Measurements from ENCODE around the gene FAM180A.
"Not testable (repeated sequence)": the region's sequence is repeated elsewhere in the genome, so short reads cannot be mapped to it uniquely, and the experiment has no call there.

FAM180A gene

GRCh38 chr7:135748770-135749169, at the start of gene FAM180A:
Gene FAM180A, minus strand, starts transcription at chr7:135748813. Its CDS starts 233 bp downstream, at chr7:135748580.
- DNase-seq (ENCODE audit: low spot score): peak; percentile 92

GRCh38 chr7:135798095-135798494, 49.5 kb upstream of the FAM180A start:
- DNase-seq (ENCODE audit: low spot score): no peak

GRCh38 chr7:135795846-135796570, 47.4 kb upstream of the FAM180A start:
- no peak for DNase-seq (ENCODE audit: low spot score)

GRCh38 chr7:135793841-135794240, 45.2 kb upstream of the FAM180A start:
- no peak for DNase-seq (ENCODE audit: low spot score)

- DNase-seq (ENCODE audit: low spot score): no peak
Observed at GRCh38 chr7:135792866-135793265, 44.3 kb upstream of the FAM180A start.

GRCh38 chr7:135792363-135792668, 43.7 kb upstream of the FAM180A start:
- no peak for DNase-seq (ENCODE audit: low spot score)

- DNase-seq (ENCODE audit: low spot score): no peak
Observed at GRCh38 chr7:135791543-135792362, 43.1 kb upstream of the FAM180A start.

GRCh38 chr7:135790371-135790977, 41.9 kb upstream of the FAM180A start:
- no peak for DNase-seq (ENCODE audit: low spot score)

- DNase-seq (ENCODE audit: low spot score): no peak
Observed at GRCh38 chr7:135789956-135790355, 41.3 kb upstream of the FAM180A start.

- no peak for DNase-seq (ENCODE audit: low spot score)
Observed at GRCh38 chr7:135789431-135789830, 40.8 kb upstream of the FAM180A start.

GRCh38 chr7:135786911-135787310, 38.3 kb upstream of the FAM180A start:
- DNase-seq (ENCODE audit: low spot score): no peak

GRCh38 chr7:135785065-135785464, 36.5 kb upstream of the FAM180A start:
- no peak for DNase-seq (ENCODE audit: low spot score)

GRCh38 chr7:135784013-135784412, 35.4 kb upstream of the FAM180A start:
- DNase-seq (ENCODE audit: low spot score): no peak

- no peak for DNase-seq (ENCODE audit: low spot score)
Observed at GRCh38 chr7:135782801-135783200, 34.2 kb upstream of the FAM180A start.

- DNase-seq (ENCODE audit: low spot score): no peak
Observed at GRCh38 chr7:135782377-135782776, 33.8 kb upstream of the FAM180A start.

GRCh38 chr7:135777626-135778398, 29.2 kb upstream of the FAM180A start:
- no peak for DNase-seq (ENCODE audit: low spot score)

- DNase-seq (ENCODE audit: low spot score): not testable (repeated sequence)
Observed at GRCh38 chr7:135775915-135776314, 27.3 kb upstream of the FAM180A start.

GRCh38 chr7:135775230-135775629, 26.6 kb upstream of the FAM180A start:
- DNase-seq (ENCODE audit: low spot score): no peak

- no peak for DNase-seq (ENCODE audit: low spot score)
Observed at GRCh38 chr7:135774284-135774683, 25.7 kb upstream of the FAM180A start.

GRCh38 chr7:135773464-135773863, 24.9 kb upstream of the FAM180A start:
- DNase-seq (ENCODE audit: low spot score): no peak

- no peak for DNase-seq (ENCODE audit: low spot score)
Observed at GRCh38 chr7:135772639-135773222, 24.1 kb upstream of the FAM180A start.
